GM12878 (cell line): ENCODE data around the gene EOLA1. TPM values are rescaled to one million over a fixed set of nuclear protein-coding genes. Genes with fewer than 3 reads are reported as not detected.

Experiments
- ATAC-seq: fragments of 200-7000 bp; cut with Tn5 transposase; 3 replicates; pipeline ENCODE4 v1.9.1; 2020; ENCODE audit warnings: mild to moderate bottlenecking, moderate library complexity
- BruUV-seq: library from RNA; stranded (reverse); fragments of 400-500 nt; replicated peaks from 2 replicates; lab custom pipeline; 2021; lab: Mats Ljungman, UMichigan
- CTCF ChIA-PET: fragments of 300-600 bp; sonication (Branson Sonifier 250); formaldehyde crosslinking; extraction: SDS; loops from one replicate; lab custom pipeline; 2021; ENCODE audit warnings: inconsistent platforms; lab: Yijun Ruan, JAX
- POLR2A ChIA-PET: fragments of 350-600 bp; formaldehyde crosslinking; extraction: SDS; loops from one replicate; lab custom pipeline; 2021; ENCODE audit warnings: inconsistent platforms; lab: Charles Lee
- RAD21 ChIA-PET: fragments of 300-600 bp; sonication (Branson Sonifier 250); formaldehyde crosslinking; loops from one replicate; lab custom pipeline; 2023; ENCODE audit warnings: antibody characterized with exemption; ENCODE audit not compliant: unreplicated experiment; lab: Charles Lee
- SMC1A ChIA-PET: fragments of 300-600 bp; sonication (Branson Sonifier 250); formaldehyde crosslinking; loops from one replicate; lab custom pipeline; 2023; ENCODE audit not compliant: unreplicated experiment, uncharacterized antibody; lab: Charles Lee
- DNase-seq: peaks from one replicate; pipeline ENCODE4 v3.0.0-alpha.2; 2011; ENCODE audit warnings: low read depth, low spot score
- FAIRE-seq: peaks from 3 replicates; lab custom pipeline; 2011; peaks lifted over from hg19 to GRCh38; lab: Jason Lieb, UNC
- H2AFZ ChIP-seq: 2 replicates; pipeline ENCODE4 v1.6.0; 2011; ENCODE audit warnings: low read depth, low read length, control low read depth; ENCODE audit not compliant: control insufficient read depth
- H3K27ac ChIP-seq: 2 replicates; pipeline ENCODE4 v1.5.1; 2011; ENCODE audit warnings: control low read depth; ENCODE audit not compliant: control insufficient read depth, insufficient read depth
- H3K27me3 ChIP-seq, 2 experiments: replicated peaks in 1 of 2; 2 replicates each; pipeline versions ENCODE4 v1.6.0 to v1.6.1; 2011; ENCODE audit warnings: low read length in 1 of 2; ENCODE audit not compliant: control insufficient read depth in 2 of 2, insufficient read depth in 2 of 2
- H3K36me3 ChIP-seq, 2 experiments: 2 replicates each; pipeline ENCODE4 v1.5.1; 2011; ENCODE audit warnings: low read length in 1 of 2; ENCODE audit not compliant: control insufficient read depth in 2 of 2, insufficient read depth in 2 of 2
- H3K4me1 ChIP-seq: 2 replicates; pipeline ENCODE4 v1.6.1; 2011; ENCODE audit warnings: mild to moderate bottlenecking, low read length, moderate library complexity, mixed read lengths; ENCODE audit not compliant: control insufficient read depth, insufficient read depth
- H3K4me2 ChIP-seq: 2 replicates; pipeline ENCODE4 v1.6.0; 2011; ENCODE audit warnings: control low read depth; ENCODE audit not compliant: control insufficient read depth, insufficient read depth
- H3K4me3 ChIP-seq: fragments of 200-600 bp; sonication (generic); 2 replicates; pipeline ENCODE4 v1.5.1; 2016
- H3K79me2 ChIP-seq: 2 replicates; pipeline ENCODE4 v1.6.0; 2011; ENCODE audit warnings: low read length; ENCODE audit not compliant: control insufficient read depth, insufficient read depth
- H3K9ac ChIP-seq: 2 replicates; pipeline ENCODE4 v1.8.0; 2011; ENCODE audit warnings: low read length, control low read depth, mixed read lengths; ENCODE audit not compliant: control insufficient read depth, insufficient read depth
- H3K9me3 ChIP-seq: replicated peaks from 3 replicates; pipeline ENCODE4 v1.5.1; 2011; ENCODE audit warnings: mild to moderate bottlenecking, low read length; ENCODE audit not compliant: control insufficient read depth, insufficient read depth
- H4K20me1 ChIP-seq: 2 replicates; pipeline ENCODE4 v1.6.0; 2011; ENCODE audit not compliant: control insufficient read depth, insufficient read depth
- BRCA1 ChIP-seq: IDR thresholded peaks from 2 replicates; pipeline ENCODE4 v1.6.1; 2011; ENCODE audit warnings: low read depth, low read length, improper control_type of control experiment
- CBX3 ChIP-seq: fragments of 200-600 bp; sonication (generic); IDR thresholded peaks from 2 replicates; pipeline ENCODE4 v1.6.1; 2016; ENCODE audit warnings: low read depth, borderline replicate concordance
- CHD1 ChIP-seq: IDR thresholded peaks from 2 replicates; pipeline ENCODE4 v1.6.1; 2012; ENCODE audit warnings: low read depth, low read length, improper control_type of control experiment
- EED ChIP-seq: sonication (generic); IDR thresholded peaks from 2 replicates; pipeline ENCODE4 v1.6.1; 2016; ENCODE audit warnings: antibody characterized with exemption, low read depth
- HDAC2 ChIP-seq: fragments of 200-600 bp; sonication (generic); IDR thresholded peaks from 2 replicates; pipeline ENCODE4 v1.6.1; 2017
- HDGF ChIP-seq: fragments of 450-650 bp; IDR thresholded peaks from 2 replicates; pipeline ENCODE4 v1.6.1; 2016; ENCODE audit warnings: antibody characterized with exemption
- MXI1 ChIP-seq: fragments of 150-350 bp; IDR thresholded peaks from 2 replicates; pipeline ENCODE4 v1.6.1; 2011; ENCODE audit warnings: low read depth, mild to moderate bottlenecking, inconsistent platforms, low read length, improper control_type of control experiment
- PAX5 ChIP-seq: IDR thresholded peaks from 2 replicates; pipeline ENCODE4 v1.6.1; 2011; ENCODE audit warnings: low read depth, low read length, borderline replicate concordance
- PML ChIP-seq: IDR thresholded peaks from 2 replicates; pipeline ENCODE4 v1.6.1; 2012; ENCODE audit warnings: low read length, inconsistent platforms
- RAD21 ChIP-seq: IDR thresholded peaks from 2 replicates; pipeline ENCODE4 v1.6.1; 2011; ENCODE audit warnings: mild to moderate bottlenecking, low read depth, low read length, moderate library complexity; ENCODE audit not compliant: insufficient read depth
- RAD51 ChIP-seq: fragments of 450-650 bp; IDR thresholded peaks from 2 replicates; pipeline ENCODE4 v1.6.1; 2016; ENCODE audit warnings: moderate library complexity, mild to moderate bottlenecking, inconsistent platforms
- RUNX3 ChIP-seq: IDR thresholded peaks from 2 replicates; pipeline ENCODE4 v1.6.1; 2012; ENCODE audit warnings: low read length, inconsistent platforms
- ZBED1 ChIP-seq: IDR thresholded peaks from 2 replicates; pipeline ENCODE4 v1.6.1; 2016; ENCODE audit warnings: borderline replicate concordance
- WGBS: methylation state at CpG from one replicate; pipeline ENCODE4 v1.1.6; 2016; ENCODE audit warnings: low lambda C conversion rate; ENCODE audit not compliant: insufficient replicate concordance, insufficient coverage; ENCODE audit errors: missing lambda C conversion rate; 5-methylcytosine and 5-hydroxymethylcytosine counted together
- in situ Hi-C: fragments of 300-500 bp; cut with MboI; formaldehyde crosslinking; loops from 9 replicates; pipeline ENCODE4 v1.14.3; 2018; ENCODE audit warnings: mixed read lengths
- intact Hi-C: fragments of 100-400 bp; cut with micrococcal nuclease; formaldehyde crosslinking; loops from one replicate; pipeline ENCODE4 v1.14.2; 2022; ENCODE audit not compliant: unreplicated experiment
- polyA plus RNA-seq, 11 experiments: library from polyadenylated mRNA; depleted of rRNA in 4 of 11; unstranded in 6 of 11; stranded (reverse) in 5 of 11; fragments of >200 nt; fragmentation: Nextera tagmentation in 4 of 11; fragmentation: Illumina TruSeq in 1 of 11; extraction: Ambion mirVana in 4 of 11; extraction: Trizol in 1 of 11; gene quantifications; 1 replicate in 1 of 11; 2 replicates in 10 of 11; pipeline versions ENCODE4 v1.2.1 to v1.2.3, GENCODE V29; 2011 to 2016; ENCODE audit warnings: inconsistent platforms in 2 of 11, missing spikeins in 2 of 11, low read depth in 1 of 11
- total RNA-seq, 4 experiments: library from RNA; depleted of rRNA in 3 of 4; stranded (reverse); fragments of >200 nt in 3 of 4; fragmentation: Illumina TruSeq in 1 of 4; extraction: Trizol in 1 of 4; gene quantifications; 2 replicates each; pipeline versions ENCODE4 v1.2.1 to v1.2.3, GENCODE V29; 2013 to 2021
- TF ChIP-seq, protein P1 (sequence below): IDR thresholded peaks from 2 replicates; pipeline ENCODE4 v1.6.1; 2012; ENCODE audit warnings: low read depth, low read length, improper control_type of control experiment
- TF ChIP-seq, protein P2 (sequence below): fragments of 150-350 bp; IDR thresholded peaks from 2 replicates; pipeline ENCODE4 v1.6.1; 2016; ENCODE audit warnings: low read depth, low read length

EOLA1 gene
- total and polyA plus RNA-seq, 10 of the 15 experiments (the other 5 are each of a cell fraction or from before 2014, with no cell fraction given): 9.2 to 42.3 (median 24.3) TPM

DNA sequence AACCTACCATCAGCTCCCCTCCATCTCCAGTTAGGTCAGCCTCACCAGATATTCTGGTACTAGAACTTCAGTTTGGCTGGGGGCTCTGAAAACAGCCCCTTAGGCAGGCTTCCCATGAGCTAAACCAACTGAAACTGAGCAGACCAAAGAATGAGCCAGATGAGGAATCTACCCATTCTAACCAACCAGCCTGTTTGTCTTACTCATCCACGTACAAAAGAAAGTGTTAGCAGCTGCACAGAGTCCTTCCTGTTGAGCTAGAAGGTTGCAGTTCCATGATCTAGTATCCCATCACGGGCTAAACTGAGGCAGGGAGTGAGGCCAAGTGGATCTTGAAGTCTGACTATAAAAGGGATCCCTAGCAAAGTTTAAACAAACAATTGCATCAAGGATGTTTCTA is 29.0 kb downstream of the EOLA1 start:
- Histone ChIP-seq H3K9ac (no peak overlapping the region), H3K27ac (no peak overlapping the region), H3K79me2 (no peaks in the 10 kb centered on the region), H3K36me3 (no peaks in the 10 kb centered on the region), H4K20me1 (no peaks in the 10 kb centered on the region), H3K4me2 (no peak overlapping the region), H3K4me3 (no peak overlapping the region), H2AFZ (no peak overlapping the region), H3K9me3 (no peaks in the 10 kb centered on the region), H3K4me1 (no peaks in the 10 kb centered on the region), H3K27me3 (no peaks in the 10 kb centered on the region)
- ATAC-seq: peak; percentile 21; the same call in 2 of the 3 replicates
- DNase-seq: no peak
- 0% methylated on average over 2 of the region's 2 CpGs for whole genome bisulfite sequencing
- ChIA-PET SMC1A (no interaction called here), CTCF (no interaction called here), RAD21 (no interaction called here), POLR2A (no interaction called here)
- intact Hi-C loops: no loop called here
- FAIRE-seq: no peak
- TF ChIP-seq EED (0 out of 2 replicates have a peak, but pooled peaks have one; percentile 36), RAD21 (no peak), RUNX3 (peak; percentile 37; the same call in 1 of the 2 replicates)
- in situ Hi-C loops: no loop called here
- BruUV-seq: no TSS peak

DNA sequence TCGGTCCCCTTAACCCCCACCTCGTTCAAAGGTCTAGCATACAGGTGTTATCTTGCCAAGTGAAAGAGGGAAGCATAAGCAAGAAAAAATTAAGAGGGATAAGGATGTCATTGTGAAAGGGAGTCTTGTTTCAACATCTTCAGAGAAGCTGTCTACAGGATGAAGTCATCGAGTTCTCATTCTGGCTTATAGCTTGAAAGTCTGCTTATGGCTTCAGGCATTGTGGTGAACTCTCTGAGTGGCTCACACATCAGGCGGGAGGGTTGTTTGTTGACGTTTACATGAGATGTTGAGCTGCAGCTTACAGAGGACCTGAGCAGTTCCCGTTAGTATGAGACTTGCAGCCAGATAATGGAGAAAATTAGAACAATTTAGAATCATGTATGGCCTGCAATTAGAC is 29.9 kb downstream of the EOLA1 start:
- in situ Hi-C loops: no loop called here
- BruUV-seq: no TSS peak
- ATAC-seq: no peak
- no peak for TF ChIP-seq RAD51
- TF ChIP-seq ZBED1: no peak
- no peak for TF ChIP-seq CHD1
- no peak for TF ChIP-seq BRCA1
- TF ChIP-seq, protein P1, sequence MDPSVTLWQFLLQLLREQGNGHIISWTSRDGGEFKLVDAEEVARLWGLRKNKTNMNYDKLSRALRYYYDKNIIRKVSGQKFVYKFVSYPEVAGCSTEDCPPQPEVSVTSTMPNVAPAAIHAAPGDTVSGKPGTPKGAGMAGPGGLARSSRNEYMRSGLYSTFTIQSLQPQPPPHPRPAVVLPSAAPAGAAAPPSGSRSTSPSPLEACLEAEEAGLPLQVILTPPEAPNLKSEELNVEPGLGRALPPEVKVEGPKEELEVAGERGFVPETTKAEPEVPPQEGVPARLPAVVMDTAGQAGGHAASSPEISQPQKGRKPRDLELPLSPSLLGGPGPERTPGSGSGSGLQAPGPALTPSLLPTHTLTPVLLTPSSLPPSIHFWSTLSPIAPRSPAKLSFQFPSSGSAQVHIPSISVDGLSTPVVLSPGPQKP: no peak
- no peak for TF ChIP-seq PML
- no peak for TF ChIP-seq MXI1
- no peak for TF ChIP-seq CBX3
- no peak for TF ChIP-seq HDGF
- TF ChIP-seq, protein P2, sequence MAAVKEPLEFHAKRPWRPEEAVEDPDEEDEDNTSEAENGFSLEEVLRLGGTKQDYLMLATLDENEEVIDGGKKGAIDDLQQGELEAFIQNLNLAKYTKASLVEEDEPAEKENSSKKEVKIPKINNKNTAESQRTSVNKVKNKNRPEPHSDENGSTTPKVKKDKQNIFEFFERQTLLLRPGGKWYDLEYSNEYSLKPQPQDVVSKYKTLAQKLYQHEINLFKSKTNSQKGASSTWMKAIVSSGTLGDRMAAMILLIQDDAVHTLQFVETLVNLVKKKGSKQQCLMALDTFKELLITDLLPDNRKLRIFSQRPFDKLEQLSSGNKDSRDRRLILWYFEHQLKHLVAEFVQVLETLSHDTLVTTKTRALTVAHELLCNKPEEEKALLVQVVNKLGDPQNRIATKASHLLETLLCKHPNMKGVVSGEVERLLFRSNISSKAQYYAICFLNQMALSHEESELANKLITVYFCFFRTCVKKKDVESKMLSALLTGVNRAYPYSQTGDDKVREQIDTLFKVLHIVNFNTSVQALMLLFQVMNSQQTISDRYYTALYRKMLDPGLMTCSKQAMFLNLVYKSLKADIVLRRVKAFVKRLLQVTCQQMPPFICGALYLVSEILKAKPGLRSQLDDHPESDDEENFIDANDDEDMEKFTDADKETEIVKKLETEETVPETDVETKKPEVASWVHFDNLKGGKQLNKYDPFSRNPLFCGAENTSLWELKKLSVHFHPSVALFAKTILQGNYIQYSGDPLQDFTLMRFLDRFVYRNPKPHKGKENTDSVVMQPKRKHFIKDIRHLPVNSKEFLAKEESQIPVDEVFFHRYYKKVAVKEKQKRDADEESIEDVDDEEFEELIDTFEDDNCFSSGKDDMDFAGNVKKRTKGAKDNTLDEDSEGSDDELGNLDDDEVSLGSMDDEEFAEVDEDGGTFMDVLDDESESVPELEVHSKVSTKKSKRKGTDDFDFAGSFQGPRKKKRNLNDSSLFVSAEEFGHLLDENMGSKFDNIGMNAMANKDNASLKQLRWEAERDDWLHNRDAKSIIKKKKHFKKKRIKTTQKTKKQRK: no peak
- TF ChIP-seq HDAC2: no peak
- no peak for TF ChIP-seq PAX5

More for the DNA sequence above, 29.9 kb downstream of the EOLA1 start:
- Histone ChIP-seq H2AFZ (no peak overlapping the region), H3K27me3 (no peaks in the 10 kb centered on the region), H3K27ac (no peak overlapping the region), H3K4me2 (no peak overlapping the region), H3K79me2 (no peaks in the 10 kb centered on the region), H3K9ac (no peak overlapping the region), H4K20me1 (no peaks in the 10 kb centered on the region), H3K9me3 (no peaks in the 10 kb centered on the region), H3K4me3 (no peak overlapping the region), H3K36me3 (no peaks in the 10 kb centered on the region), H3K4me1 (no peaks in the 10 kb centered on the region)
- CTCF ChIA-PET: no interaction called here
- SMC1A ChIA-PET: no interaction called here
- FAIRE-seq: no peak
- POLR2A ChIA-PET: no interaction called here
- DNase-seq: no peak
- RAD21 ChIA-PET: no interaction called here
- intact Hi-C loops: no loop called here
- 59% methylated on average over 6 of the region's 6 CpGs for WGBS
